GM20431 (cell line): ENCODE measurements around the gene SKOR2.
"Not testable (repeated sequence)": the region's sequence is repeated elsewhere in the genome, so short reads cannot be mapped to it uniquely, and the experiment has no call there.

Experiments used
- in situ Hi-C: fragments of 300-500 bp; cut with MseI, MboI; formaldehyde crosslinking; loops from one replicate; pipeline ENCODE4 v1.15.0; 2020; ENCODE audit warnings: low sequenced_read_pairs; ENCODE audit not compliant: unreplicated experiment

Gene SKOR2

GRCh38 chr18:47206945-47207637 is 44.4 kb downstream of the SKOR2 start:
- in situ Hi-C loops: loop anchor here (10.0 to 25.0 kb wide), 2 partner anchors 102 to 555 kb away; no protein-coding TSS in a partner anchor

GRCh38 chr18:47204908-47205522 is 46.4 kb downstream of the SKOR2 start:
- in situ Hi-C loops: loop anchor here (10.0 to 25.0 kb wide), 2 partner anchors 100 to 557 kb away; no protein-coding TSS in a partner anchor

GRCh38 chr18:47203626-47204464 is 47.6 kb downstream of the SKOR2 start:
- in situ Hi-C loops: loop anchor here (10.0 to 25.0 kb wide), 2 partner anchors 99 to 558 kb away; no protein-coding TSS in a partner anchor

DNA sequence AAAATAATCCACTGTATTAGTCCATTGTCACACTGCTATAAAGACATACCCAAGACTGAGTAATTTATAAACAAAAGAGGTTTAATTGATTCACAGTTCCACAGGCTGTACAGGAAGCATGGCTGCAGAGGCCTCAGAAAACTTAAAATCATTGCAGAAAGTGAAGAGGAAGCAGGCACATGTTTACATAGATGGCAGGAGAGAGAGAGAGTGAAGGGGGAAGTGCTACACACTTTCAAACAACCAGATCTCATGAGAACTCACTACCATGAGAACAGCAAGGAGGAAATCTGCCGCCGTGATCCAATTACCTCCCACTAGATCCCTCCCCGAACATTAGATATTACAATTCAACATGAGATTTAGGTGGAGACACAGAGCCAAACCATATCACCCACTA is 55.5 kb downstream of the SKOR2 start:
- in situ Hi-C loops: not testable (repeated sequence)

DNA sequence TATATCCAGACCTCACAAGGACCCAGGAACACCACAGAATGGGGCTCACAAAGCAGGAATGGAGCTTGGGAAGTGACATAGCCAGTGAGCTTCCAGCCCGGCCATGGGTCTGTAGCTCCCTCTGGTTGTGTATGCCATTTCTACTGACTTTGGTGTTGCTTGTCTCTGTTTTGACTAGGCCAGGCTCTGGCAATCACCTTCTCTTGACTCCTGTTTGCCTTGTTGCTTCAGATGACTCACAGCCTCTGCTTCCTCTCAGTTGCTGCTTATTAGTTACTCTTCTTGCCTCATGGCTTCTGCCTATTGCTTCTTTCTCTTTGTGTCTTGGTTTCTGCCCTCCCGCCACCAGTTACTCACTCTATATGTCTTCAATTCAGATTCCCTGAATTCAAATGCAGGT is 59.5 kb downstream of the SKOR2 start:
- in situ Hi-C loops: no loop called here

DNA sequence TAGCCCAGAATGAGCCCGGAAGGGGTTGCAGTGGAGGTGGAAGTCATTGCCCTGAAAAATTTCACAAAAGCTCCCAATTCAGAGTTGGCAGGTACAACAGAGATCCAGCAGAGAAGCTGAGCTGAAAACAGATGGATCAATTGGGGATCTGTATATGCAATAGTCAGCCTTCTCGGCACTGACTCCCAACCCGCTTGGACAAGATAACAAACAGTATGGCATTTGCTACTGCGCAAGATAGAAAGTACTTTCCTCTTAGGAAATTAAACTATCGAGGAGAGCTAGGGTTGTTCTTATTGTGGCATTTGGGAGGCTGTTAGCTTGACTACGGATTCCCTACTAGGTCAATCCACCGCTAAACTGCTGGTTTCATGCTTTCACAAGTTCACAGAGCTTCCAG is 63.7 kb downstream of the SKOR2 start:
- in situ Hi-C loops: no loop called here

- in situ Hi-C loops: no loop called here
Observed at GRCh38 chr18:47184419-47185050, 66.9 kb downstream of the SKOR2 start.

- in situ Hi-C loops: not testable (repeated sequence)
Observed at GRCh38 chr18:47182156-47182555, 69.3 kb downstream of the SKOR2 start.

DNA sequence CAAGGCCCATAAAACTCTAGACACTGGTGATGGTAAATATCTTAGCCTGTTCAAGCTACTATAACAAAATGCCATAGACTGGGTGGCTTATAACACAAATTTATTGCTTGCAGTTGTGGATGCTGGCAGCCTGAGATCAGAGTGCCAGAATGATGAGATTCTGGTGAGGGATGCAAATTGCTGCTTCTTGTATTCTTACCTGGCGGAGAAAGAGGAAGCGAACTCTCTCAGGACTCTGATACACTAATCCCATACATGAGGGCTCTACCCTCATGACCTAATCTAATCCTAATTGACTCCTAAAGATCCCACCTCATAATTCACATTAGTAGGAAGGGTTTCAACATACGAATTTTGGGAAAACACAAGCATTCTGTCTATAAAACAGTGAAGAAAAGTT is 70.7 kb downstream of the SKOR2 start:
- in situ Hi-C loops: no loop called here

DNA sequence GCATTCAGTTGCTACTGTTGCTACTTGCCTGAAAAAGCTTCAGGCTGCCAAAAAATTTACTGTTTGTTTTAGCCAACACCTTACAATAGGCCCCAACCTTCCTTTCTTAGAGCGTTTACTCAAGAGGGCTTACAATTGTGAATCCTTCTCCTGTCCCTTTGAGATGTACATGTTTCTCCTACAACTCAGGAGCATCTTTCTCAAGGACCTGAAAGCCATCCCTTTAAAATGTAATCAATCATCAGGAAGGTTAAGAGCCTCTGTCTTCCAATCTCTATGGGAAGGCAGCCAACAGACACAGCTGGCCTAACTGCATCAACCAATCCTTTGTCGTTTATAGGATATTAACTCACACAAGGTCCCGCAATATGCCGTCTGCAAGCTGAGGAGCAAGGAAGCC is 71.9 kb downstream of the SKOR2 start:
- in situ Hi-C loops: no loop called here

GRCh38 chr18:47175898-47176575 is 75.4 kb downstream of the SKOR2 start, which contains the start of gene IER3IP1:
Gene IER3IP1 (minus strand): TSS chr18:47176364. CDS start chr18:47176277, 87 bp downstream.
- in situ Hi-C loops: no loop called here

DNA sequence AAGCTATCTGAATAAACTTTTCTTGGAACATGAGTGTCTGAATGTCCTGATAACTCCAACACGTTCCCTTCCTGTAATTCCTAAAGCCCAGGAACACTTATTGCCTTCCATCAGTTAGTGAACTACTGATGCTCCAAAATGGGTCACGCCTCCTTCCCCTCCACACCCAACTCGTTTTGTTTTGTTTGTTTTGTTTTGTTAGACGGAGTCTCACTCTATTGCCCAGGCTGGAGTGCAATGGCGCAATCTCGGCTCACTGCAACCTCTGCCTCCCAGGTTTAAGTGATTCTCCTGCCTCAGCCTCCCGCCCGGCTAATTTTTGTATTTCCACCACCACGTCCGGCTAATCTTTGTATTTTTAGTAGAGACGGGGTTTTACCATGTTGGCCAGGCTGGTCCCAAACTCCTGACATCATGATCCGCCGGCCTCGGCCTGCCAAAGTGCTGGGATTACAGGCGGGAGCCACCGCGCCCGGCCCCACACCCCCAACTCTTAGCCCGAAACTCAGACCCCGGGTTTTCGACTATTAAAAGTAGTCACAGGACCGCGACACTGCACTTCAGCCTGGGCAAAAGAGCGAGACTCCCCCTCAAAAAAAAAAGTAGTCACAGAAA is 76.1 kb downstream of the SKOR2 start:
- in situ Hi-C loops: no loop called here

- in situ Hi-C loops: no loop called here
Observed at GRCh38 chr18:47174545-47175116, 76.8 kb downstream of the SKOR2 start.

DNA sequence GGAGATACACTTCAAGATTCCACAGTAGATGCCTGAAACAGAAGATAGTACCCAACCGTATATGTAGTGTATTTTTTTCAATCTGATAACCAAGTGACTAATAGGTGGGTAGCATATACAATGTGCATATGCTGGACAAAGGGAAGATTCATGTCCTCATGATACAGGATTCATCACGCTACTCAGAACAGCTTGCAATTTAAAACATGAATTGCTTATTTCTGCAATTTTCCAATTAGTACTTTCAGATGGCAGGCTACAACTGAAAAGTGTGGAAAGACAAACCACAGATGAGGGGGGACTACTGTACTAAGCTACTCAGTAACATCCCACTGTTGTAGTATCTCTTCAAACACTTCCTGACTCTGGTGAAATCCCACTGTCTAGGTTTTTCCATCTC is 79.0 kb downstream of the SKOR2 start:
- in situ Hi-C loops: no loop called here

DNA sequence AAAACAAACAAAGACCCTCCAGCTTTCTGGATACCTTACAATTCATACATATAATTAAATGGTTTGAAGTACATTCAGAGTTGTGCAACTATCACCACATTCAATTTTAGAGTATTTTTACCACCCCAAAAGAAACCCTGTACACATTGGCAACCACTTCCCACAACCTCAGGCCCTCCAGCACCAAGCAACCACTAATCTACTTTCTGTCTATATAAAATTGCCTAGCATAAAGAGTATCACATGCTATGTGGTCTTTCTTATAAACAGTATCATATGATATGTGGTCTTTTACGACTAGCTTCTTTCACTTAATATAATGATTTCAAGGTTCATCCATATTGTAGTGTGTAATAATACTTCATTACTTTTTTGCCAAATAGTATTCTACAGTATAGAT is 82.5 kb downstream of the SKOR2 start:
- in situ Hi-C loops: no loop called here

GRCh38 chr18:47168509-47168908 is 83.0 kb downstream of the SKOR2 start:
- in situ Hi-C loops: no loop called here

DNA sequence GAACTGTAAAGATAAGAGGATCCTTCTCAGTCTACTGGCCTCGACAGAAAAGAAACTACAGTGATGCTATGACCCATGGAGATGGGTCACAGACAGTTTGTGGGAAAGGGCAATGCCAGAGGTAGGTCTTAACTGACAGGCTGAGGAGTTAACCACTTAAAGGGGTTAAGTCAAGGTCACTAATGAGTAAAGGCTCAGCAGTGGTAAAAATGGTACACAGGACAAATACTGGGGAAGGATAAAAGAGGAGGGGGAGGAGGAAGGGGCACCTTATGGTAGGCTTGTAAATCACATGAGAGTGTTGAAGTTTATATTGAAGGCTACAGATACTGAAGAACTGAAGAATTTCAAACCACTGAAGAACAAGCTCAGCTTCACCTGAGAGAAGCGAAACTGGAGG is 85.2 kb downstream of the SKOR2 start:
- in situ Hi-C loops: no loop called here

GRCh38 chr18:47163241-47163640 is 88.2 kb downstream of the SKOR2 start:
- in situ Hi-C loops: no loop called here

DNA sequence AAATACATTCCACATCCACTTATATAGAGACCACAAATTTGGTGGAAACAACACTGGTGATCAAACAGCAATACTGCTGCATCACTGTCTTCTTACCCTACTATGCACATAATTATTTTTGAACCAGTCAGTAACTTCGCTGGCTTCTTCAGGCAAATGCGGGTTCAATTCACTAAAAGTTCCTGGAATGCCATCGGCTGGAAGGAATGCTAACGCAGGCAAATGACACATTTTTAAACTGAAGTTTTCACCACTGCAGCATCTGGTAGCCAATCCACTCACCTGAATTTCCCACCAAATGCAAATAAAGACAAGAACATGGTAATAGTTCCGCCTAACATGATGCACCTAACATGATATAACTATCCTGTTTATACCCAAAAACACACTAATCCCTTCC is 91.2 kb downstream of the SKOR2 start:
- in situ Hi-C loops: no loop called here
